SK-N-MC (cell line): ENCODE results near the gene CHN2.

Source experiments
- DNase-seq: peaks from one replicate; pipeline ENCODE4 v3.0.0-alpha.2; 2011; ENCODE audit warnings: low read depth, low spot score
- H3K27ac ChIP-seq: fragments of 200-600 bp; sonication (generic); 2 replicates; pipeline ENCODE4 v1.5.1; 2016; ENCODE audit warnings: mixed run types
- H3K36me3 ChIP-seq: fragments of 200-600 bp; sonication (generic); 2 replicates; pipeline ENCODE4 v1.6.1; 2017; ENCODE audit warnings: antibody characterized with exemption, low read length, mixed read lengths; ENCODE audit not compliant: insufficient read depth
- H3K4me3 ChIP-seq: fragments of 200-600 bp; sonication (generic); 2 replicates; pipeline ENCODE4 v1.5.1; 2016
- H3K9ac ChIP-seq: fragments of 200-600 bp; sonication (generic); 2 replicates; pipeline ENCODE4 v1.8.0; 2017; ENCODE audit warnings: mixed run types, mixed read lengths; ENCODE audit not compliant: insufficient read length
- H3K9me3 ChIP-seq: fragments of 200-600 bp; sonication (generic); 2 replicates; pipeline ENCODE4 v1.6.1; 2017; ENCODE audit warnings: low read depth, mild to moderate bottlenecking, antibody characterized with exemption, low read length, moderate library complexity, mixed read lengths
- EZH2 ChIP-seq: fragments of 200-600 bp; sonication (generic); IDR thresholded peaks from one replicate; pipeline ENCODE4 v1.6.1; 2017; ENCODE audit warnings: antibody characterized with exemption
- FOXP2 ChIP-seq: optimal IDR thresholded peaks from 2 replicates; pipeline ENCODE3; 2011; ENCODE audit warnings: mild to moderate bottlenecking, moderate library complexity; ENCODE audit not compliant: insufficient read depth; ENCODE audit errors: extremely low read length, control extremely low read depth
- POLR2AphosphoS5 ChIP-seq: IDR thresholded peaks from 2 replicates; pipeline ENCODE4 v1.6.1; 2012; ENCODE audit warnings: mild to moderate bottlenecking, low read depth, low read length, borderline replicate concordance

Gene CHN2

DNA sequence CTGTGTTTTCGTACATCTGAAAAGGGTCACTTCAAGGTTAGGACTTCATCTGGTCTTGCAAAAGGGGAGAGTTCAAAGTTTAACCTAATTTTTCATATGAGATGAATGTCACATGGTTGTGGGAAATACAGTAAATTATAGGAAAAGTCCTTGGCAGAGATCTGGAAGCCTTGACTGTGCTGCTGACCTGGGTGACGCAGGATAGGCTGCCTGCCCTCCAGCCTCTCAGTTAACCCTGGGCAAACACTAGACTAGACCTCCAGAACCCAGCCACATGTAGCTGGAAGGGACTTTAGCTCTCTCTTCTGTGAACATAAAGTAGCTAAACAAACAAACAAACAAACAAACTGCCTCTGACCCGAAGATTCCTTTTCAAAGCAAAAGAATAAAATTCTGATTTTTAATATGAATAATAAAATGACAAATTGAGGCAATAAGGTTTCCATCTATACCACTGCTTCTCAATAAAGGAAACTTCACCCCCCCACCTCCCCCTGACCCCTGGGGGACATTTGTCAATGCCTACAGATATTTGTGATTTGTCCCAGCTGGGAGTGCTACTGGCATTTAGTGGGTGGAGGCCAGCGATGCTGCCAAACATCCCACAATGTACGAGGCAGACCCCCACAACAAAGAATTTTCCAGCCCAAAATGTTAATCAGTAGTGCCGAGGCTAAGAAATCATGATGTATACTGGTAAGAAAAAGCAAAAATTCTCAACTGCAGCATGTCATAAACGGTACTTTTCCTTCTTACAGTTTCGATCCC lies 293.8 kb downstream of the CHN2 start:
- Histone ChIP-seq H3K36me3 (no peaks in the 10 kb centered on the region), H3K27ac (no peak overlapping the region), H3K9ac (no peak overlapping the region), H3K9me3 (no peaks in the 10 kb centered on the region), H3K4me3 (no peak overlapping the region)
- no peak for TF ChIP-seq FOXP2
- no peak for TF ChIP-seq EZH2
- no peak for TF ChIP-seq POLR2AphosphoS5
- DNase-seq = no peak

- H3K9ac ChIP-seq = no peak overlapping the region
- DNase-seq = no peak
- no peak overlapping the region for H3K4me3 ChIP-seq
- TF ChIP-seq EZH2 = no peak
- no peak for TF ChIP-seq FOXP2
- no peak for TF ChIP-seq POLR2AphosphoS5
- peak overlapping the region; percentile 20; the same call in 1 of the 2 replicates for H3K27ac ChIP-seq
- H3K36me3 ChIP-seq = no peaks in the 10 kb centered on the region
- no peaks in the 10 kb centered on the region for H3K9me3 ChIP-seq
Observed at GRCh38 chr7:29488977-29489376, 294.4 kb downstream of the CHN2 start.

GRCh38 chr7:29490094-29490607 lies 295.6 kb downstream of the CHN2 start:
- no peak overlapping the region for H3K27ac ChIP-seq
- H3K36me3 ChIP-seq = no peaks in the 10 kb centered on the region
- no peak for DNase-seq
- no peaks in the 10 kb centered on the region for H3K9me3 ChIP-seq
- TF ChIP-seq EZH2 = no peak
- TF ChIP-seq FOXP2 = no peak
- TF ChIP-seq POLR2AphosphoS5 = no peak
- H3K4me3 ChIP-seq = no peak overlapping the region
- no peak overlapping the region for H3K9ac ChIP-seq

DNA sequence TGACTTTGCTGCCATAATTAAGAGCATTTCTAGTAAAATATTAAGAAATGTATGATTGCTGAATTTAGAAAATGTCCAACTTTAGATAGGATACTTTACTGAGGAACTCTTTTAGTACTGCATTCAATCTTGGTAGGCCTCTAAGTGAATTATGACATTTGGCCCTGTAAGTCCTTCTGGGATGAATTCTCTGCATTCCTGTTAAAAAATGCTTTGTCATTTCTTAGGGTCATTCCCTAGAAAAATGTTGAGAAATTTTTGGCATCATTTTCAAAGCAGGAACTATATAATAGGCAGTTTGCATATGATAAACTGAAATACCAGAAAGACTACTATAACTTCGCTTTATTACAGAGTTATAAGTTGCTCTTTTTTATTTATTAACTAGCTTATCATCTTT lies 299.8 kb downstream of the CHN2 start:
- H3K27ac ChIP-seq = no peak overlapping the region
- no peak overlapping the region for H3K9ac ChIP-seq
- TF ChIP-seq POLR2AphosphoS5 (no peak), FOXP2 (no peak), EZH2 (no peak)
- no peaks in the 10 kb centered on the region for H3K36me3 ChIP-seq
- H3K4me3 ChIP-seq = no peak overlapping the region
- no peak for DNase-seq
- no peaks in the 10 kb centered on the region for H3K9me3 ChIP-seq

DNA sequence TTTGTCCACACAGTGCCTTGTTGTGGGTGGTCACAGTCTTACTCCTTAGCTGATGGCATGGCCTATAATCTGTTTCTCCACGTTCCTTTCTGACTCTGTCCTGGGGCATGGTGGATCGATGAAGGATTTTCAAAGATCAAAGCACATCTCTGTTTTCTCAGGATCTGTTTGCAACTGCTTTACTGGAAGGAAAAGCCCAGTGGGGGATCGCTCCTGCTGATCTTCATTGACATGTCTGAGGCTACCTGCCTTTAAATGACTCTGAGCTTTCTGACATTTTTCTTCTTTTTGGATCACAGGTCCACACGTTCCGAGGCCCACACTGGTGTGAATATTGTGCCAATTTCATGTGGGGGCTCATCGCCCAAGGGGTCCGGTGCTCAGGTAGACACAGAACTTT lies 301.1 kb downstream of the CHN2 start:
- 0 out of 2 replicates have a peak, but pooled peaks cover 5% of the 10 kb centered on the region for H3K36me3 ChIP-seq
- TF ChIP-seq POLR2AphosphoS5 (no peak), EZH2 (no peak), FOXP2 (no peak)
- no peak overlapping the region for H3K27ac ChIP-seq
- no peaks in the 10 kb centered on the region for H3K9me3 ChIP-seq
- no peak overlapping the region for H3K4me3 ChIP-seq
- no peak for DNase-seq
- H3K9ac ChIP-seq = no peak overlapping the region

- H3K4me3 ChIP-seq = no peak overlapping the region
- no peaks in the 10 kb centered on the region for H3K9me3 ChIP-seq
- no peak overlapping the region for H3K9ac ChIP-seq
- DNase-seq = no peak
- 0 out of 2 replicates have a peak, but pooled peaks cover 5% of the 10 kb centered on the region for H3K36me3 ChIP-seq
- no peak overlapping the region for H3K27ac ChIP-seq
- TF ChIP-seq POLR2AphosphoS5 (no peak), EZH2 (no peak), FOXP2 (no peak)
Observed at GRCh38 chr7:29496355-29497020, 301.9 kb downstream of the CHN2 start.

DNA sequence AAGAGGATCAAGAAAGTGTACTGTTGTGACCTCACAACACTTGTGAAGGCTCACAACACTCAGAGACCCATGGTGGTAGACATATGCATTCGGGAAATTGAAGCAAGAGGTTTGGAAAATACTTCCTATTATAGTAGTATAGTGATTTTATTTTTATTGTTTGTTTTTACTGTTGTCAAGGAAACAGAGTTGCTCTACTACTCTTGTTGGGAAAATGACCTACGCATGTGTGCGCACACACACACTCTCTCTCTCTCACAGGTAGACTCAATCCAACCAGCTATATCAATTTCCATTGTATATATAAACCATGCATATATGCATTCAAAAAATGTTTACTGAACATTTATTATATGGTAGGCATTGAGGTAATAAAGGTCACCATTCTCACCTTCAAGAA lies 305.4 kb downstream of the CHN2 start:
- H3K9ac ChIP-seq = no peak overlapping the region
- TF ChIP-seq FOXP2 (no peak), EZH2 (no peak), POLR2AphosphoS5 (no peak)
- no peaks in the 10 kb centered on the region for H3K9me3 ChIP-seq
- no peak overlapping the region for H3K27ac ChIP-seq
- H3K36me3 ChIP-seq = peaks cover 6% of the 10 kb centered on the region; the same call in 1 of the 2 replicates
- H3K4me3 ChIP-seq = no peak overlapping the region
- DNase-seq = no peak

- Histone ChIP-seq H3K4me3 (no peak overlapping the region), H3K9ac (no peak overlapping the region), H3K9me3 (no peaks in the 10 kb centered on the region), H3K36me3 (peaks cover 14% of the 10 kb centered on the region; the same call in 1 of the 2 replicates), H3K27ac (no peak overlapping the region)
- TF ChIP-seq EZH2 (no peak), POLR2AphosphoS5 (no peak), FOXP2 (no peak)
- DNase-seq = no peak
Observed at GRCh38 chr7:29500719-29501118, 306.1 kb downstream of the CHN2 start.
